GDM1 (cell line): ENCODE measurements around the gene THOP1.

Source experiments
- DNase-seq: peaks from one replicate; lab custom pipeline; 2025; lab: John Stamatoyannopoulos, UW

Gene THOP1

GRCh38 chr19:2785244-2785997 lies at the start of gene THOP1:
TSS of gene THOP1 (plus strand) at chr19:2785503. CDS start at chr19:2785663, 160 bp downstream.
- peak; percentile 99 for DNase-seq

GRCh38 chr19:2736550-2737190 lies 48.6 kb upstream of the THOP1 start:
- DNase-seq, result no peak

DNA sequence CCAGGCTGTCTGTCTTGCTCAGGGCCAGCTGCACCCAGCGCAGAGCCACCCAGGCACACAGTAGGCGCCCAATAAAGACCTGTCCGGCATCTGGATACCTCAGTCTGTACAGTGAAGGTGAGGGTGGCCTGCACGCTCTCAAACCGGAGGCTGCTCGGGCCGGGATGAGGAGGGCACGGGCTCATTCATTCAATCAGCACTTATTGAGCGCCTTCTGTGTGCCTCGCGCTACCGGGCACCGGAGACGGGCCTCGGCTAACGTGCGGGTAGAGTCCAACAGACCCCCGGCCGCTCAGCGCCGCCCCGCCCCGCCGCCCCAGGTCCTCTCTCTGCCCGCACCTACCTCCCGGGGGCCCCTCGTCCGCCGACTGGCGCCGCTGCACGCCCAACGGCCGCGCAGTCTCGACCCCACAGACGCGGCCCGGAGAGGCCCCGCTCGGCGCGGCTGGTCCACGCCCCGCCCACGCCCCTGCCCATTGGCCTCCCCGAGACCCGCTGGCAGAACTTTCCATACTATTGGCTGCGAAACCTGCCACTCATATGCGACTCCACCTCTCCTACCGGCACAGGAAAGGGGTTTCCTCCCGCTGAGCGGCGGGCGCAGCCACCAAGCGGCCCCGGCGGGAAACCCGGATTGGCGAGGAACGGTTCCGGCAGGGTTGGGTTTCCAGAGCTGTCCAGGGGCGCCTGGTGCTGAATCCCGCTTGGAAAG lies 45.5 kb upstream of the THOP1 start, which contains the start of gene SLC39A3:
Gene SLC39A3 (minus strand): TSS at position 416 of the 712 bp plus-strand sequence. CDS start 2,760 bp downstream, outside the sequence.
- DNase-seq, result peak; percentile 97

- DNase-seq, result no peak
Observed at GRCh38 chr19:2740314-2740656, 45.0 kb upstream of the THOP1 start.

DNA sequence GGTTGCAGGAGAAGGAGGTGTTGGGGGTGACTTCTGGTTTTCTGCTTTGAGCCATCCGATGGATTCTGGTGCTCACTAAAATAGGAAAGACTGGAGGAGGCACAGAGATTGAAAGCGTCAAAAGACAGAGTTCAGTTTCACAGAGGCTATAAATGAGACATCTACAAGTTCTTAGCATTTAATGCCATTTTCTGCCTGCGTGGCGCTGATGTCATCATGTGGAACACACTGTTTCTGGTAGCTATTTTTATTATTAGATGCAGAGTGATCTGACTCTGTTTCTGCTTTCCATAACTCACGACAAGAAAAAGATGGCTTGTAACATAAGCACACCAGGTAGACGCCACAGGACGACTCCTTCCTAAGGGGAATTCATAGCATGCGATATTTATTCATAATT lies 42.2 kb upstream of the THOP1 start:
- DNase-seq, result no peak

- DNase-seq, result no peak
Observed at GRCh38 chr19:2744113-2744512, 41.2 kb upstream of the THOP1 start.

DNA sequence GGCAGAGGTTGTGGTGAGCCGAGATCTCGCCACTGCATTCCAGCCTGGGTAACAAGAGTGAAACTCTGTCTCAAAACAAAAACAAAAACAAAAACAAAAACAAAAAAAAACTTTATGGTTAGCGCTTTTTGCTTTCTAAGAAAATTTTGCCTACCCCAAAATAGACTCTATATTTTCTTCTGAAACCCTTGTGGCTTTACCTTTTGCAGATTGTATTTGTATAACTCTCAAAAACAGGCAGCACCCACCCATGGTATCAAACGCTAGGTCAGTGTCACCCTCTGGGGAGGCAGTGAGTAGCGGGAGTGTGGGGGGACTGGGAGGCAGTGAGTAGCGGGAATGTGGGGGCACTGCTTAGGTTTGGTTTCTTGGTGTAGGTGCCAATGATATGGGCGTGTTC lies 38.0 kb upstream of the THOP1 start:
- no peak for DNase-seq

- no peak for DNase-seq
Observed at GRCh38 chr19:2750808-2751437, 34.4 kb upstream of the THOP1 start.

GRCh38 chr19:2751438-2751830 lies 33.9 kb upstream of the THOP1 start:
- no peak for DNase-seq

DNA sequence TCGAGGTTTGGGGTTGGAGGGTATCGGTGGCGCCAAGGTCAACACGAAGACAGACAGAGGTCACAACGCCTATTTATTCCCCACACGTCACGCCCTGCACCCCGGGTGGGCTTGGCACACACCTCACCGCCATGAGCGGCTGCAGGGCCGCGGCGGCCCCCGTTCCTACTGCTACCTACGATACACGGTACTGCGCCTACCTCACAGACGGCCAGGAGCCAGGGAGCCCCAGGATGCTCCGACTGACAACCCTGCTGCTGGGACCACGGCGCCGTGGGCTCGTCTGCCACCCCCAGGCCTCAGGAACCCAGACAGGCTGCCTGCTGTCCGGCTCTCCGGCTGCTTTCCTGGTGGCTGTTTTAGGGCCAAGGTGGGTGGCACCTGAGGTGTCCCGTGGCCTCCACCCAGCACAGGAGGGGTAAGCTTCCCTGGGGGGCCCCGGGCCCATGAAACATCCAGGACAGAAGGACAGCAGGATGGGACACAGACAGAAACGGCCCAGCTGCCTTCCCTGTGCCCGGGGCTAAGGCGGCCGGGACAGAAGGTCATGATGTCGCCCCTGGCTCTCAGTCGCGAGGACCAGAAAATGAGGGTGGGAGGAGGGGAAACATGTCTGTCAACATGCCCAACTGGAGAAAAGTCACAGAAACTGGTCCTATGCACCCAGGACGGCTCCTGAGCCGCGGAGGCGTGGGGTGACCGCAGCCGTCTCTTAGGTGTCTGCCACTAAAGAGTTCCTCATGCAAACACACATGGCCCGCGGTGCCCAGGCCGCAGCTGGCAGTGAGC lies 30.4 kb upstream of the THOP1 start:
- DNase-seq, result no peak

GRCh38 chr19:2755448-2755705 lies 29.9 kb upstream of the THOP1 start:
- DNase-seq, result no peak

GRCh38 chr19:2755811-2756210 lies 29.5 kb upstream of the THOP1 start:
- DNase-seq, result no peak

DNA sequence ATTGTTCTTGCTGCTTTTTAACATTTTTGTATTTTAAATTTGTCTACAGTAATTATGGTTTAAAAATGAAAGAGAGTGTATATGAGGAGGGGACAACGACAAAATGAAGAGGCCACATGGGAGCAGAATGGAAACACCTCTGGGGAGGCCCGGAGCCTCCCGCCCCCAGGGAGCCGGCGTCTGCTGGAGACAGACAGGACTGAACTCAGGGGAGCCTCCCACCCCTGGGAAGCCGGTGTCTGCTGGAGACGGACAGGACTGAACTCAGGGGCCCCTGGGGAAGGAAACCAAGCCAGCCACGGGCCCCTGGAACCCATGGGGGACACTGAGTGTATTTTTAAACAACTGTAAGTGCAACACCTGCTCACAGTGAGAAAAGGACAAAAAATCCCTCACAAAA lies 28.8 kb upstream of the THOP1 start:
- no peak for DNase-seq

GRCh38 chr19:2756921-2757881 lies 28.1 kb upstream of the THOP1 start:
- DNase-seq, result no peak

DNA sequence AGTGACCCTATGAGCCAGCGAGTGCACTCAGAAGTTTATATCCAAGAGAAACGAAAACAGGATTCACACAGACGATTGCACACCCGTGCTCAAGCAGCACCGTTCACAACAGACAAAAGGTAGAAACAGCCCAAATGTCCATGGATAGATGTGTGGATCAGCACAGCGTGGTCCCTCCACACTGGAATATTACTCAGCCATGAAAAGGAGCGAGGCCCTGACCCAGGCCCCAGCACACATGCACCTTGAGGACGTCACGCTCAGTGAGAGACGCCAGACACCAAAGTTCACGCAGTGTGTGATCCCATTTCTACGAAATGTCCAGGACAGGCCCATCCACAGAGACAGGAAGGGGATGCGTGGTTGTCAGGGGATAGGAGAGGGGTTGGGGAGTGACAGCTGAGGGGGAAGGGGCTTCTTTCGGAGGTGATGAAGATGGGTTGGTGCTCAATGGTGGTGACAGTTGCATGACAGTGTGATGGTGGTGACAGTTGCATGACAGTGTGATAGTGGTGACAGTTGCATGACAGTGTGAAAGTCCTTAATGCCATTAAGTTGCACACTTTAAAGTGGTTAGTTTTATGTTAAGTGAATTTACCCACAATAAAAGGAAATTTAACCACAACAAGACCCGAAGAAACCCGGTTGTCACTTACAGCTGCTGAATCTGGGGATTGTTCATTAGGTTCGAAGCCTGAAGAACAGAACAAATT lies 26.5 kb upstream of the THOP1 start:
- DNase-seq, result no peak

GRCh38 chr19:2759362-2759761 lies 25.9 kb upstream of the THOP1 start:
- no peak for DNase-seq

DNA sequence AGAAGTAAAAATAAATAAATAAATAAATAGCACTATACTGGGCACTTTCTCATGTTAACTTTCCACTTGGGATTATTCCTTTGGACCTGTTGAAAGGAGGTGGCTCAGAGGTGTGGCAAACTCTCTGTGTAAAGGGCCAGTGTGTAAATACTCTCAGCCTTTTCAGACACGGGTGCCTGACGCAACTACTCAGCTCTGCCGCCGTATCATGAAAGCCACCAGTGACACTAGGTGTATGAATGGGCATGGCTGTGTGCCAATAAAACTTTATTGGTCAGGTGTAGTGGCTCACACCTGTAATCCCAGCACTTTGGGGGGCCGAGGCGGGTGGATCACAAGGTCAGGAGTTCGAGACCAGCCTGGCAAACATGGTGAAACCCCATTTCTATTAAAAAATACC lies 25.3 kb upstream of the THOP1 start:
- no peak for DNase-seq

DNA sequence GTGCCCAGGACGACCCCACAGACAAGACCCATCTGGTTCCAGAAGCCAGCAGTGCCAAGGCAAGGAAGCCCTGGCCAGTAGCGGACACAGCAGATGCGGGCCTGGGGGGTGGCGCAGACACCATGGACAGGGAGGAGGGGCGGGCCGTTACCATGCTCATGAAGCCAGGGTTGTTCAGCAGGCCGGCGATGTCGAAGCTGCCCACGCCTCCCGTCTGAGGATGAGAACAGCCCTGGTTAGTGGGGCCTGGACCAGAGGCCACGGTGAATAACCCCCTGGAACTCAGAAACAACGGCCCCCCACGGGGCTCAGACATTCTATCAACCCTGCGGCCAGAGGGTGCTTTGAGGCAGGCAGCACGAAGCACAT lies 24.0 kb upstream of the THOP1 start:
- DNase-seq, result no peak

- DNase-seq, result no peak
Observed at GRCh38 chr19:2761876-2762782, 23.2 kb upstream of the THOP1 start.
